Fibroblast of the conjunctiva (primary cell): Measurements from ENCODE around the gene OTUD5.
"Not testable (repeated sequence)": the region's sequence is repeated elsewhere in the genome, so short reads cannot be mapped to it uniquely, and the experiment has no call there.

Experiments
- DNase-seq: peaks from one replicate; pipeline ENCODE4 v3.0.0-alpha.2; 2010; ENCODE audit warnings: low read depth

The OTUD5 gene, protein sequence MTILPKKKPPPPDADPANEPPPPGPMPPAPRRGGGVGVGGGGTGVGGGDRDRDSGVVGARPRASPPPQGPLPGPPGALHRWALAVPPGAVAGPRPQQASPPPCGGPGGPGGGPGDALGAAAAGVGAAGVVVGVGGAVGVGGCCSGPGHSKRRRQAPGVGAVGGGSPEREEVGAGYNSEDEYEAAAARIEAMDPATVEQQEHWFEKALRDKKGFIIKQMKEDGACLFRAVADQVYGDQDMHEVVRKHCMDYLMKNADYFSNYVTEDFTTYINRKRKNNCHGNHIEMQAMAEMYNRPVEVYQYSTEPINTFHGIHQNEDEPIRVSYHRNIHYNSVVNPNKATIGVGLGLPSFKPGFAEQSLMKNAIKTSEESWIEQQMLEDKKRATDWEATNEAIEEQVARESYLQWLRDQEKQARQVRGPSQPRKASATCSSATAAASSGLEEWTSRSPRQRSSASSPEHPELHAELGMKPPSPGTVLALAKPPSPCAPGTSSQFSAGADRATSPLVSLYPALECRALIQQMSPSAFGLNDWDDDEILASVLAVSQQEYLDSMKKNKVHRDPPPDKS

DNA sequence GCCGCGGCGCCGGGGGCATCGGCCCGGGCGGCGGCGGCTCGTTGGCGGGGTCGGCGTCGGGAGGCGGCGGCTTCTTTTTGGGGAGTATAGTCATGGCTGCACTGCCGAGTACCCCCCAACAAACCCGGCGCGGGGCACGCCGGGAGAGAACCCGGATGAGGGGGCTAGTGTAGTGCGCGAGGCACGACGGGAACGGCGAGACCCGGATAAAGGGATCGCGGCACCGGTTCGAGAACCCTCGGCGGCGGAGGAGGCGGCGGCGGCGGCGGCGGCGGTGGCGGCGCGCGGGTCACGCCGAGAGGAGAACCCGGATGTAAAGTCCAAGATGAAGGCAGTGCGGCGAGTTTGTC lies at the start of gene OTUD5:
Gene OTUD5, minus strand, starts transcription at position 131 of the 350 bp plus-strand sequence. Its CDS starts 37 bp downstream, at position 94.
- no peak for DNase-seq

DNA sequence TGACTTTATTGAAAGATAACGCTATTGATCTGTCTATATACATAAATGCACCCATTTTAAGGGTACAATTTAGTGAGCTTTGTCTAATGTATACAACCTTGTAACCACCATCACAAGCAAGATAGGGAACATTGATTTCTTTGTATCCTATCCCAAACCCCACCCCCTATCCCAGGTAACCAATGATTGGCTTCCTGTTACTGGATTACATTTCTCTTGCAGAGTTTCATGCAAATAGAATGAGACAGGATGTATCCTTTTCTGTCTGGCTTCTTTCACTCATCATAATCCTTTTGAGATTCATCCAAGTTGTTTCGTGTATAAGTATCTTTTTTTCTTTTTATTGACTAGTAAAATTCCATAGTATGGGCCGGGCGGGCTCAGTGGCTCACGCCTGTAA lies 46.3 kb upstream of the OTUD5 start:
- no peak for DNase-seq

DNA sequence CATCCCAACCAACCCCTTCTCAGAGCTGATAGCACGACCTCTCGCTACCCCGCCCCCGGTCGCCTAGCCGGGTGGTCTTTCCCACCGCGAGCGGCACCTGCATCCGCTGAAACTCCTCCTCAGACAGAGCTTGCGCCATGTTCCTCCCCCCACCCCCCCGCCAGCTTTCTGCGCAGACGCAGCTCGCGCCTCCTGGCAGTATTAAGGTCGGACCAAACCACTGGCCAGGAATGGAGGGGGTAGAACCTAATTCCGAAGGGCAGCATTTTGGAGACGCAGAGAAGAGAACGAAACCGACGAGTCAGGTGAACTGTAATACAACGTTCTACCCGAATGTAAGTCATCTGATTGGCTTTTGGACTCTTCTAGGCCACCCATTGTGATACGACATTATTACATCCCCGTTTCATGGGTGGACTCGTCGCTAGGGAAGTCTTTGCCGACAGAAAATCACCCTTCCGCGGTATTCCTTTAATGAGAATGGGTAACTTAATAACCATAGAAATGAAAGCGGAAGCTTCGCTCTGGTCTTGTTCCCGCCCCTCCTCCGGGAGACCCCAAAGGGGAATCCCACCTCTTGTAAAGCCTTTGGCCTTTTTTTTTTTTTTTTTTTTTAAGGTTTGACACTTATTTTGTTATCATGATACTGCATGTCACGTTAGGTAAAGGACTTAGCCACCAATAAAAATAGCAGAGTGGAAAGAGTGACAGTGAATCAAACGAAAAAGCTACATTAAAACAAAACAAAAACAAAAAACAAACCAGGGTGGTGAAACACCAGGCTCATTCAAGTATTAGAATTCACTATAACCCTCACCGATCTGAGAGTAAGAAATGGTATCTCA lies 44.9 kb upstream of the OTUD5 start, which contains the start of gene GRIPAP1:
Gene GRIPAP1, minus strand, starts transcription at position 174 of the 845 bp plus-strand sequence. Its CDS starts 35 bp downstream, at position 139.
- DNase-seq = peak; percentile 73

DNA sequence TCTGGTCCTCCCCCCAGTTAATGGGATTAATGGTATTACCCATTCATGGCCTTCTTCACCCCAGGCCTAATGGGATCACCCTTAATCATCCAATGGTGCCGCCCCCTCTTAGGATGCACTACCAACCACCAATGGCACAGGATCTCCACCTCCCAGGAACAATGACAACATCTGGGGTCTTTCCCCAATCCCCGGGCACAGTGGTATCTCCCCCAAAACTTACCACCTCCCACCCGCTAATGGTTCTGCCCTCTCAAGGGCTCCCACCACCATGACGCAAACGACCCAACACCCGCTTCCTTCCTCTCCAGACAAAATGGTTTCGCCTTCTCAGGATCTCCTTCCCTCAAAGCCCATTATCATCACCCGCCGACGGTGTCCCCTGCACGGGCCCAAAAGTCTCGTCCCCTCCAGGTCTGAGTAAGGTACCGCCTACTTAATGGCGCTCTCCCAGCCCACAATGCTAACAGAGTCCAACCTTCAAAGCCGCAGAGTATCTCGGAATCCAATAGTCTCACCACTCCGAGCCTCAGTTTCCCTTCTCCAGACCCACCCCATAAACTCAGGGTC lies 44.2 kb upstream of the OTUD5 start:
- peak; percentile 13 for DNase-seq

DNA sequence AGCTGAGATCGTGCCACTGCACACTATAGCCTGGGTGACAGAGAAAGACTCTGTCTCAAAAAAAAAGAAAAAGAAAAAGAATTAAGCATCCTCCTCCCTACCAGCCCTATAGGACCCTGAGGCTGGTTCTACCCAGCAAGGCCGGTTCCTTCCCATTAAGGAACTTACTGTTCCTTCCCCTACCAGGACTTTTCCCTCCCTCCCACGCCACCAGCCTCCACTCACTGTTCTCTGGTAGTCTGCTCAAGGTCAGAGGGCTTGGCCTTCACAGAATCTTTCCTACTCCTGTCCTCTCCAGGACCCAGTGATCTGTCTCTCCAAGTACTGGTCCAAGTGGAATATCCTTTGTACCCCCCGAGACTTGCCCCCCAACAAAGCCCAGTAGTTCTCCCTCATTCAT lies 43.2 kb upstream of the OTUD5 start:
- no peak for DNase-seq

DNA sequence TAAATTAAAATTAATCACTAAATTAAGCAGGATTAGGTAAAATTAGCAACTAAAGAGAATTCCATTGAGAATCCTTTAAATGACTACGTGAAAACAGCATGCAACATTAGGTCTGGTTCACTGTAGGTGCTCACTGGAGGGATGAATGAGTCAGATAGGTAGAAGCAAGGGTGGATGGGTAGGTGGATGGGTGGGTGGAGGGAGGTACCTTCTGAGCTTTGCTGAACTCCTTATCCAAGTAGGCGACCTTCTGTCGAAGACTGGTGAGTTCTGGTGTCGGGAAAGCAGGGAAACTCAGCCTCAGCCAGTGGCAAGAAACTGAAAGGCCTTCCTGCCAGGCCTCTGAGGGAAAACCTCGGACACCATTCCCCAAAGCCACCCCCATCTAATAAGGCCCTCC lies 41.6 kb upstream of the OTUD5 start:
- DNase-seq = no peak

DNA sequence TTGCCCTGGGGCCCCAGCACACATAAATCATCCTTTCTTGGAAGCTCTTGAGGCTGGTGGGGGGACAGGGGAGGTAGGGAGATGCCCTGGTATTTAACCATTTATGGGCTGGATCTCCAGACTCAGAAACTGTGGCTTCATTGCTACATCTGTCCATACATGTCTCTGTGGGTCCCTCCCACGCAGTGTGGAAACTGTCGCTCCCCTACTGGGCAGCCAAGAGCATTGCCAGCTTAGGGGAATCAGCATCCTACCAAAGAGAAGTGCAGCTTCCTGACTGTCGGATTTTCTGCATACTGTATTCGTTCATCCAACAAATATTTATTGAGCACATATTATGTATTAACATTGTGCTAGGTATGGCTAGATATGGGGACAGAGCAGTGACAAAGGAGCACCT lies 41.0 kb upstream of the OTUD5 start:
- DNase-seq = no peak

DNA sequence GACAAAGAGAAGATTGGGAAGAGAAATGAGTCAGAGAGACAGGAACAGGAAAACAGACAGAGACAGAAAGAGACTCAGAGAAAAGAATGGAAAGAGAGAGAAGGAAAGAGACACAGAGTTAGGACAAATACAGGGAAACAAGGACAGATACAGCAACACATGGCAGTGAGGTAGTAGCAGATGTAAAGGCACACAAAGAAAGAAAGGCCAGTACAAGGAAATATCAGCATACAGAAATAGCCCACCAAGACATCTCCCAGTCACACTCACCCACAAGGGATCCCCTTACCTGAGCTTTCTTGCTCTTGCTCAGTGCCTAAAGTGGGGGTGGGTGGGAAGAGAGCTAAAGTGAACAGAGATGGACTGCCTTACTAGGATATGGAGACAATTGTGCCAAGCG lies 40.5 kb upstream of the OTUD5 start:
- no peak for DNase-seq

DNA sequence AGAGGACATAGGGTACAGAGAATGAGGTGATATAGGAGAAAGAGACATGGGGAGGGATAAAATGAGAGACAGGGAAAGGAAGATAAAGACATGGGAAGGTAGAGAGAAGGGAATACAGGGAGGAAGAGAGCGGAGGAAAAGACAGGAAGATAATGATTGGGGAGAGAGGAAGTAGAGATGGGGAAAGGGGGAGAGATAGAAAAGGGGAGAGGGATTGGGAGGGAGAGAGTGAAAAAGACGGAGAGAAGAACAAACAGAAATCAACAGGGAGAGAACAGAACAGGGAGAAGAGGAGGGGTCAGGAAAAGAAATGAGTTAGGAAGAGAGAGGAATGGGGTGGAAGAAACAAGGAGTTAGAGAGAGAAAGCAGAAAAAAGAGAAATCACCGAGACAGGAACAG lies 40.0 kb upstream of the OTUD5 start:
- no peak for DNase-seq

DNA sequence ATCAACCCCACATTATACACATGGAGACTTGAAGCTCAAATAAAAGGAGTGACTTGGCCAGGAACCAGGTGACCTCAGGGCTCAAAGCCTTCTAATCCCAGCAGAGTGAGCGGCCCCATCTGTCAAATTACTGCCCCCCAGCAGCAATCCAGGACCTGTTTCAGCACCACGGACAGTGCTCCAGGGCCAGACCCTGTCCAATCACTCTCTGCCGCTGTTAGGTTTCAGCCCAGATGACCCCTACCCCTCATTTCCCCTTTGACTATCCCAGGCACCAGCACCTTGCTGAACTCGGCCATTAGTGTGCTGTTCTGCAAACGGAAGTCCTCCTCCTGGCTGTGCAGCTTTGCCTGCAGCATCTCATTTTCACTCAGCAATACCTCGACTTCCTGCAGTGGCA lies 39.6 kb upstream of the OTUD5 start:
- DNase-seq = no peak

DNA sequence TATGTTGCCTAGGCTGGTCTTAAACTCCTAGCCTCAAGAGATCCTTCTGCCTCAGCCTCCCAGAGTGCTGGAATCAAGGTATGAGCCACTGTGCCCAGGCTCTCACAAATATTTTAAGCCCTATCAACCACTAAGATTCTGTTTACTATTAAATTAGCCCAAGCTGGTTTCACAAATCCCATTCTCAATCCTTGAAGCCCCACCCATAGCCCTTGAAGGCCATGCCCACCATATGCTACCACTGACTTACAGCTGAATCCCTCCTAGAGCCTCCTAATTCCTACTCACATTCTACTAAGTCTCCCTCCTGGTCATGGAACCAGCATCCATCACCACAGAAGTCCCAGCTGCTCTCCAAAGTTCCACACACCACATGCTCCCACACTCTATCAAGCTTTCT lies 34.9 kb upstream of the OTUD5 start:
- DNase-seq = no peak

DNA sequence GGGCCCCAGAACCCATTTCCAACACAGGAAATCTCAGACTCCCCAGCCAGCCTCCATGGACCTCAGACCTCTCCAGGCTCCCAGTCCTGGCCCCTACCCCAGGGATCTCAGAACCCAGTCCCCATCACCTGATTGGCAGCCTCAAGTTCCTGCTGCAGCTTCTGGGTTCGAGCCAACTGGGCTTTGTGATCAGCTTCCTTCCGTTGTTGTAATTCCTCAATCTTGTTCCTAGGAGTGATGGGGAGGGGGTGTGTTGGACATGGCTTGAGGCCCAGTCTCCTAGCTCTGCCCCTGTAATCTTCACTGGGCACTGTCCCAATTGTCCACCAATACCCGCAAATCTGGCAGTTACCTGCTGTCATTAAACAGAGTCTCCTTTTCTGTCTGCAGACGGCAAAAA lies 32.1 kb upstream of the OTUD5 start:
- no peak for DNase-seq

DNA sequence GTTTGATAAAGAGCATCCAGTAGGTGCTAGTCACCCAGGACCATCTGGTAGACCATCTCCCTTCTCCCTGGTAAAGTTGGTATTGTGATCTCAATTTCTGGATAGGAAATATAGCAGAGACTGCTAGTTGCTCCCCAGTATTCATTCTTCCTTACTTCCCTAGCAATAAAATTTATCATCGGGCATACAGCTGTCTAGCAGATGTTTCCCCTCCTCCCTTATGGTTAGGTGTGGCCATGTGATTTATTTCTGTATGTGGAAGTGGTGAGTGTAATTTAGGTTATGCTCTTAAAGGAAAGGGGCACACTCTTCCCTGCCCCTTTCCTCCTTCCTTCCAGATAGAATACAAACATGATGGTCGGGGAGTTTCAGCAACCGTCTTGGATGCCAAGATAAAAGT lies 26.5 kb upstream of the OTUD5 start:
- DNase-seq = no peak

DNA sequence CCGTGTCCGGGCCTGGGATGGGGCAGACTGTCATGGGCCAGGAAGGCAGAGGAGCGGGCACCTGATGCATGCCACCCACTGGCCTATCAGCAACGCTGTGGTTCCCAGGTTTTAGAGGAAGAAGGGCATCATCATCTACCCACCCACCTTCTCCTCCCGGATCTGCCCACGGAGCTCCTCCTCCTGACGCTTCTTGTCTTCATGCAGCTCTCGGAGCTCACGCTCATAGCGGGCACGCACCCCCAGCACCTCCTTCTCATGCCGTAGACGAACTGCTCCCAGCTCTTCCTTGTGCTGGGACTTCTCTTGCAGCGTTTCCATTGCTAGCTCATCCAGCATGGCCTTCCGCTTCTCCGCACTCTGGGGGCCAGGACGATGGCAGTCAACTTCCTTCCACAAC lies 25.7 kb upstream of the OTUD5 start:
- no peak for DNase-seq

DNA sequence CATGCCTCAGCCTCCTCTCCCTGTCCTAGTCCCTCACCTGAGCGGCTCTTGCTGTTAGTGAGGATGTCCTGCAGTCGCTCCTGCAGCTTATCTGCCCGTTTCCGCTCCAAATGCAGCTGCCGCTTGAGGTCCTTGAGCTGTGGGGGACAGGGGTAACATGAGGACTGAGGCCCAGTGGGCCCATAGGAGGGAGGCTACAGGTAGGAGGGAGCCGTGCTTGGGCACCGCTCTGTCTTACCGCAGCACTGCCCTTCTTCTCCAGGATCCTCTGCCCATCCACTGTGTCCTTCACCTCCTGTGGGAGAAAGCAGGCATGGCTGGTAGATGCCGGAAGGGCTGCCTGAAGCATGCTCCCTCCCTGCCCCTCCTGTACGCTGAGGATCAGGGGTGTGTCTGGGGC lies 23.8 kb upstream of the OTUD5 start:
- no peak for DNase-seq

DNA sequence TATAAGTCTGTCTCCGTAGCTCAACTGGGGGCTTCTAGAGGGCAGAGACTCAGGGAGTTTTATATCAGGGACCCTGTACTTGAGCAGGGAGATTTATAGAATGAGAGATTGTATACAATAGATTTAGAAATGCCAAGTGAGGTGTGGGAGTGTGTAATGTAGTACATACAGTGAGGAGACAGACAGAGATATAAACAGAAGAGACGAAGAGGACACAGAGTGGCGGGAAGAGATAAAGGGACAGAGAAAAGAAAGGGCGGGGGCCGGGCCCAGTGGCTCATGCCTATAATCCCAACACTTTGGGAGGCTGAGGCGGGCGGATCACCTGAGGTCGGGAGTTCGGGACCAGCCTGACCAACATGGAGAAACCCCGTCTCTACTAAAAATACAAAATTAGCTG lies 22.9 kb upstream of the OTUD5 start:
- DNase-seq = not testable (repeated sequence)

DNA sequence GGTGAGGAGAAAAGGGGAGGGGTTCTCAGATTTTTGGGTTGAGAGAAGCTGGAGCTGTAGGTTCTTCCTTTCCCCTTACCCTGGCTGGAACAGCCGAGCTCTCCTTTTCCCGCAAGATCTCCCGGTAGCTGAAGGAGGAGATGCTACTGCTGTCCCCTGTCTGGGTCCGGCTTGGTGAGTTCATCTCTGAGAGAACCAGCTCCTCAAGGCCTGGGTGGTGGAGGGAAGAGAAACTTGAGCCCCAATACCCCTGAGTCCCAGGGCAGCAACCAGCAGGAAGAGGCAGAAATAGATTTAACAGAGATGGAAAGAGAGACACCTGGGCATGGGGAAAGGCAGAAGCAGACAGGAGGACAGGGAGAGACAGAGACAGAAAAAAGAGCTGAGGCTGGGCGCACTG lies 20.8 kb upstream of the OTUD5 start:
- no peak for DNase-seq

DNA sequence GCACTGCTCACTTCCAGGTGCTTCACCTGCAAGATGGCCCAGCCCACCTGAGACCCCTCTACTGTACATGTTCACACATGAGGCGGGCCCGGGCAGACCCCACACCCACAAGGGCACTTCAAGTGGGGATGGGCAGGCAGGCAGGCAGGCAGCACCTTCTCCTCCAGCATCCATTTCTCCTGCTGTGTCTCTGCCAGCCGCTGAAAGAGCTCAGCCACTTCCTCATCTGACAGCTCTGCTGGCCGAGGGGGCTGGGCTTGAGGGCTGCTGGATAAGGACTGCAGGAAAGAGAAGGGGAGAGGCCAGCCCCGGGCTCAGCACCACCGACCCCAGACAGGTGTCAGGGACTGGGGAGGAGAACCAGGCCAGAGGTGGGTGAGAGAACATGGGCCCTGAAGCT lies 18.7 kb upstream of the OTUD5 start:
- no peak for DNase-seq

DNA sequence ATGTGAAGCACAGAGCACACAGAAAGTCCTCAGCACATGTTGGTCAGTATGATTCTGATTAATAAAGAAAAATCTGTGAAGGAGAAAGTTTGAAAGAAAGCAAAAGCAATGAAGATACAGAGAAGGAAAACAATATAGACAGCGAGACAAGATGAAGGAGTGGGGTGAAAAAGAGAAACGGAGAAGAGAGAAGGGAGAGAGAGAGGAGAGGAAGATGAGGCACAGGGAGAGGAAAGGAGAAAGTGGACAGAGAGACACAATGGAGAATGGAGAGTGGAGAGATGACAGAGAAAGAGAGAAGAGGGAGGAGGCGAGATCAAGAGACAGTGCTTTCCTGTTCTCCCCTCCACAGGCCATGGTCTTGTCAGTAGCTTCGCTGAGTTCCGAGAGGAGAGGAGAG lies 18.1 kb upstream of the OTUD5 start:
- DNase-seq = no peak

DNA sequence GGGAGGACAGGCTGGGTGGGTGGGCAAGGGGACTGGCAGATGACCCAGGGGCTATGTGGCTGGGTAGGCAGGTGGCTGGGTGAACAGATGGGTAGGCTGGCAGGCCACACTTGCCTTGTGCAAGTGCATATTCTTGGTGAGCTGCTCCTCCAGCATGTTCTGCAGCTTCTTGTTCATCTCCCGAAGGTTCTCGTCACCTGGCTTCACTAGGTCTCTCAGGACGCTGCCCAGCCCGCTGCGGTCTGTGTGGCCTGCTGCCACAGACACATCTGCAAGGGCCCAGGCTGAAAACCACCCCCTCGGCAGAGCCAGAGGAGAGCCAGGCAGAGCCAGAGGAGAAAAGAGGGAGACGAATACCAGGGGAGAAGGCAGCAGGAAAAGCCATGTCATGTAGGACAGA lies 17.6 kb upstream of the OTUD5 start:
- DNase-seq = no peak

DNA sequence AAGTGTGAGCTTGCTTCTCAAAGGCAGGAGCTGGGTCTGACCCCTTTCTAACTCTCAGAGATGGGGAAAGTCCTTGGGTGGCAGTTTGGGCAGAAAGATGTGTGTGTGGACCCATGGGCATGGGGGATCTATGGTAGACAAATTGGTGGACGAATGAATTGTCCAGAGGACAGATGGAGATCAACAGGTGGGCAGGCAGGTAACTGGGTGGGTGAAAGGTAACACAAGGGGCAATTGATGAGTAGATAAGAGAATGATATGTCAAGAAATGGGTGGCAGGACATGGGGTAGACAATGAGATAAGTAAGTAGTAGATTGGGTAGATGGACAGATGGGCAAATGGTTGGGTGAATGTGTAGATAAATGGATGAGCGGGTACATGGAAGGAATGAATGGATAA lies 17.2 kb upstream of the OTUD5 start:
- no peak for DNase-seq

DNA sequence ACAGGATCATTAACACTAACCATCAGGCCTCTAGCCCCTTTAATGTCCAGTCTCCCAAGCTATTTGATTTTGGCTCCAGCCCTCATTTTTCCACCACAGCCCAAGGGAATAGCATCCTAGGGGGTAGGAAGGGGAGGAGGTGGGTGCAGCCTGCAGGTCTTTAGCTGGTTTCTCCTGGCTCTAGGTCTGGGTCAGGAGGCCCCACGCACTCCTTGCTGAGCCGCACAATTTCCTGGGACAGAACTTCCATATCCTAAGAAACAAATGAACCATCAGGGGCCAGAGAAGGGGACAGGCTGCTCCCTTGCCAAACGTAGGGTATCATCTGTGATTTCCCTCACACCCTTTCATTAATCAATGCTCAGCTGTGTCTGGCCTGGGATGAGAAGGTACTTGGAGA lies 16.6 kb upstream of the OTUD5 start:
- DNase-seq = no peak
